Retinal pigment epithelial cell (primary cell): ENCODE results near the gene C2CD2.

ENCODE experiments used
- DNase-seq: peaks from one replicate; pipeline ENCODE4 v3.0.0-alpha.2; 2010; ENCODE audit warnings: low read depth
- H3K4me3 ChIP-seq: 2 replicates; pipeline ENCODE4 v1.5.1; 2011; ENCODE audit warnings: mild to moderate bottlenecking, low read length, control low read depth, moderate library complexity
- CTCF ChIP-seq: conservative IDR thresholded peaks from 2 replicates; pipeline ENCODE4 v1.5.1; 2011; ENCODE audit warnings: low read depth, low read length, control low read depth, inconsistent platforms

The C2CD2 gene

DNA sequence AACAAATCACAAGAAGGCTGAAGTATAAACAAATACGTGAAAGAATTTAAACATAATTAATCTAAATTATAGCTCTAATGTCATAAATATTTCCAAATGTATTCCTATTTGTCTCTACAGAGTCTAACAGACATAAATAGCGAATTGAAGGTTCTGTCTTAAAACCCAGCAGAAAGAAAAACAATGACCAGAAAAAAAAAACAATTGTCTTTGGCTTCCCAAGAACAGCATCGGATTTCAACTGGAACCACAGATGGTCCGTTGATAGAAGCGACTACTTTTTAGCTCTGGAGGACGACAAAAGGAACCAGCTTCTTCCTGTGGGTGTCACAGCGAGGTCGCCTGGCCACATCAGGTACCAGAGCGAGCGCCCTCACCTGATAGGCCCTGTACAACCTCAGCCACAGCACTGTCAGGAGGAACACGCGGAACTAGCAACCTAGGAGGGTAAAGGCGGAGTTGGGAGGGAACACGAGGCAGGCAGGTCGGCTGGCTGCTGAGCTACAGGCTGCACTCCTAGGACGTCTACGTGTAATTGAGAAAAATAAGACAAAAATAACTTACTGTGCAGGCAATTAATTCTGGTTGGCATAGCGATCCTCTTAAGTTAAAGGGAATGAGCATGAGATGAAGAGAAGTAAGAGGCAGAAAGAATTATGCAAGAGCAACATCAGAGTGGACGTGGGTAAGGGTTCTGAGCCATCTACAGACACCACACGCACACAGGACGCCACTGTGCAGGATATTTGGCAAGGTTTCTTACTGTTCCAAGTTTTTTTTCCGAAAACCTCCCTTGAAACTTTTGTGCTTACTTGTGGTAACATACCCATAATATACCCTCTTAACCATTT, 58.0 kb downstream of the C2CD2 start:
- no peak for TF ChIP-seq CTCF
- no peak for DNase-seq
- no peak overlapping the region for H3K4me3 ChIP-seq

DNA sequence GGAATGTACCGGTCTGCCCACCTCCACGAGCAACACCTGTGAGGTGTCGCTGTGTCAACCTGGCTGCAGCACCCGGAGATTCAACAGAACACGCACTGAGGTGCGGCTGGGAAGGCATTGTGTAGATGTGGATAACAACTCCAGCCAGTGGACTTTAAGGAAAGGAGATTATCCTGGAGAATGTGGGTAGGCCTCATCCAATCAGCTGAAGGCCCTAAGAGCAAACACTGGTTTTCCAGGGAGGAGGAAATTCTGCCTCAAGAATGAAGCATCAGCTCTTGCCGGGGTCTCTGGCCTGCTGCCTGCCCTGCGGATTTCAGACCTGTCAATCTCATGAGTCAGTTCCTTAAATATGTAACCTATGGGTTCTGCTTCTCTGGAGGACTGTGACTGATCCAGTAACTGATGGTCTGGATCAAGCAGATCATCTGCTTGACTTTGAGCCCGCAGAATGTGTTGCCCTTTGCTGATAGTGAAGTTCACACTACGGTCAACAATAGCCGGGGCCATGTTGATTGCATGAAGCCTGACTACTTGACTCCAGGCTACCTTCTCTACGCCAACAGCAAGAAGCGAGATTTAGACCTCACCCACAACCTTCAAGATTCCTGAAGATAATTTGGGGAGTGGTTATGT, 58.8 kb downstream of the C2CD2 start:
- DNase-seq = peak; percentile 89
- no peak overlapping the region for H3K4me3 ChIP-seq
- no peak for TF ChIP-seq CTCF

- DNase-seq = no peak
- TF ChIP-seq CTCF = no peak
- no peak overlapping the region for H3K4me3 ChIP-seq
These were observed 59.3 kb downstream of the C2CD2 start for GRCh38 chr21:41894511-41894910.

DNA sequence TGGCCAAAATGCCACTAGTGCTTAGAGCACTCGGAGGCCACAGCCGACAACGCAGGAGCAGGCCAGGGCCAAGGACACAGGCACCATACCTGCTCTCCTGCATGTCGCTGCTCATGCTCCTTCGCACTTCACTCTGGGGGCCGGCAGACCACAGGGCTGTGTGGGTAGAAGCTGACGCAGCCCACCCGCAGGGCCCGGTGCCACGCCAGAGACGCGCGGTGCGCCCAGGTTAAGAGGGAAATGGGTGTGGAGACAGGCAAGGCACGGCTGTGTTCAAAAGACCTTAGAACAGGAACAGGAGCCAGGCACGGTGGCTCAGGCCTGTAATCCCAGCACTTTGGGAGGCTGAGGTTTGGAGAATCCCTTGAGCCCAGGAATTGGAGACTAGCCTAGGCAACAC, 61.1 kb downstream of the C2CD2 start:
- DNase-seq = no peak
- no peak for TF ChIP-seq CTCF
- no peak overlapping the region for H3K4me3 ChIP-seq

DNA sequence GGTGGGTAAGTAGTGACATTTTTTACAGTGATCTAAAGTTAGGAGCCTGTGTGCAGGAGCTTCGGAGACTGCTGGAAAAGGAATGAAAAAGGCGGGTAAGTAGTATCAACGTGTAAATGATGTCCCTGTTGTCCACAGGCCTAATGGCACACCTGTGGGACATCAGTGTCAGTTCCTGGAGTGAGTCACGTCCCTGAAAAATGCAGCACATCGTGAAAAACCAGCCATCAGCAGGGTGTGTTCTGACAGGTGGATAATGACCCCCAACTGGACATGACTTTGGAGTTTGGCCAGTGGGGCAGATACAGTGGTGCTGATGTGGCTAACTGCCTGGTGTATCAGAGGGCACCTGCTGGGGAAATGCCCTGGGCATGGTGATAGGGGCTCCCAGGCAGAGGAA, 62.7 kb downstream of the C2CD2 start:
- no peak for DNase-seq
- H3K4me3 ChIP-seq = no peak overlapping the region
- no peak for TF ChIP-seq CTCF

- H3K4me3 ChIP-seq = no peak overlapping the region
- DNase-seq = no peak
- TF ChIP-seq CTCF = no peak
These were observed 63.5 kb downstream of the C2CD2 start for GRCh38 chr21:41890355-41890754.
